ENCODE data around the gene GOLIM4.
"Not testable (repeated sequence)": the region's sequence is repeated elsewhere in the genome, so short reads cannot be mapped to it uniquely, and the experiment has no call there.

The GOLIM4 gene, protein sequence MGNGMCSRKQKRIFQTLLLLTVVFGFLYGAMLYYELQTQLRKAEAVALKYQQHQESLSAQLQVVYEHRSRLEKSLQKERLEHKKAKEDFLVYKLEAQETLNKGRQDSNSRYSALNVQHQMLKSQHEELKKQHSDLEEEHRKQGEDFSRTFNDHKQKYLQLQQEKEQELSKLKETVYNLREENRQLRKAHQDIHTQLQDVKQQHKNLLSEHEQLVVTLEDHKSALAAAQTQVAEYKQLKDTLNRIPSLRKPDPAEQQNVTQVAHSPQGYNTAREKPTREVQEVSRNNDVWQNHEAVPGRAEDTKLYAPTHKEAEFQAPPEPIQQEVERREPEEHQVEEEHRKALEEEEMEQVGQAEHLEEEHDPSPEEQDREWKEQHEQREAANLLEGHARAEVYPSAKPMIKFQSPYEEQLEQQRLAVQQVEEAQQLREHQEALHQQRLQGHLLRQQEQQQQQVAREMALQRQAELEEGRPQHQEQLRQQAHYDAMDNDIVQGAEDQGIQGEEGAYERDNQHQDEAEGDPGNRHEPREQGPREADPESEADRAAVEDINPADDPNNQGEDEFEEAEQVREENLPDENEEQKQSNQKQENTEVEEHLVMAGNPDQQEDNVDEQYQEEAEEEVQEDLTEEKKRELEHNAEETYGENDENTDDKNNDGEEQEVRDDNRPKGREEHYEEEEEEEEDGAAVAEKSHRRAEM

DNA sequence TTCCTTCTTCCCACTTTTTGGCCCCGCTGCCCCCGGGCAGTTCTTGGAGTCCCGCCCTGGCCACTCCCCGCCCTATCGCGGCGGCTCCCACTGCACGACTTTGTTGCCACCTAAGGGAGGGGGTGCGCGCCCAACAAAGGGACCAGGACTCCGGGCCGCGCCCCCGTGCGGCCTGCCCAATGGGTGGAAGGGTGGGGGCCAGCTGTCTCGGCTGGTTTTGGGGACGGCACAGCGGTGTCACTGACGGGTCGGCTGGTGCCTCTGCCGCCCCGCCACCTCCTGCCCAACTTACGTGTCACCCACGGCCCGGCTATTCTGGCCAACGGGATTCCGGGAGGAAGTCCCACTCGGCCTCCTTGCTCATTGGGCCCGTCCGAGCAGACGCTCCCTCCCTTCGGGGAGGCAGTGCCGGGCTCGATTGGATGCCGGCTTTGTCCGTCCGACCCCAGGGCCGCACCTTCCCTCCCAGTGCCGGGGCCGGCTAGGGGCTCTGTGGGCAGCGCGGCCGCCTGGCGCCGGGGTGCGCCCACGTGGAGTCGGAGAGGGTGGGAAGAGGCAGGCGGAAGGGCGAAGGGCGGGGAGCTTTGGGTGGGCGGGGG, at the start of gene GOLIM4:
TSS of gene GOLIM4 (minus strand) at position 314 of the 599 bp plus-strand sequence. CDS start 639 bp downstream, outside the sequence.
- peak; percentile 90 for DNase-seq (ENCODE audit: low read depth)

DNA sequence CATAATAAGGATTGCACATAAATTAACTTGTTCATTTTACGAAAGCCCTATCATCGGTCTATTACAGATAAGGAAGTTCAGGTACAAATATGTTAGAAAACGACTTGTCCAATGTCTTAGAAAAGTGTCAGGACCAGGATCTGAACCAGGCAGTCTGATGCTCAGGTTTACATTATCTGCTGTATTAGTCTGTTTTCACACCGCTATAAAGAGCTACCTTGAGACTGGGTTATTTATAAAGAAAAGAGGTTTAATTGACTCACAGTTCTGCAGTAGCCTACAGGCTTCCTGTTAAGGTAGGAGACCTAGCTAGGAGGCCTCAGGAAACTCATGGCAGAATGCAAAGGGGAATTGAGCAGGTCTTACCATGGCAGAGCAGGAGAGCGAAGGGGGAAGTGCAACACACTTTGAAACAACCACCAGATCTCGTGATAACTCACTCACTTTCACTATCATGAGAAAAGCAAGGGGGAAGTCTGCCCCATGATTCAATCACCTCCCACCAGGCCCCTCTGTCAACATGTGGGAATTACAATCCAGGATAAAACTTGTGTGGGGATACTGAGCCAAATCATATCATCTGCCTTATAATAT, 45.8 kb upstream of the GOLIM4 start:
- DNase-seq (ENCODE audit: low read depth), result no peak

DNA sequence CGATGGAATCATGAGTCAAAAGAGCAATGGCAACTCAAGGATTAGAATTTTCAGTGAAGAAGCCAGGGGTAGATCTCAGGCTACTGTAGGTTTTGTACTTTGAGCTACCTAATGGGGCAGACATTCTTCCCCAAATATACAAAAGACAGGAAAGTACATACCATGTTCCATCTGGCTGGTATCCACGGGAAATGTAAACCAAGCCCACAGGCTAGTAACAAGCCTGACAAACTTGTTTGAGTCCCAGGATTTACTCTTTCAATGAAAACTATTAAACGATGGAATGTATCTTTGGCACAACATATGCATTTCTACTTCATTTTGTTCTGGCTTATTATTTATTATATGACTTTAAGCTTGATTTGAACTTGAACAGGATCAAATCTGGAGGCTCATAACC, 44.2 kb upstream of the GOLIM4 start:
- DNase-seq (ENCODE audit: low read depth), result no peak

DNA sequence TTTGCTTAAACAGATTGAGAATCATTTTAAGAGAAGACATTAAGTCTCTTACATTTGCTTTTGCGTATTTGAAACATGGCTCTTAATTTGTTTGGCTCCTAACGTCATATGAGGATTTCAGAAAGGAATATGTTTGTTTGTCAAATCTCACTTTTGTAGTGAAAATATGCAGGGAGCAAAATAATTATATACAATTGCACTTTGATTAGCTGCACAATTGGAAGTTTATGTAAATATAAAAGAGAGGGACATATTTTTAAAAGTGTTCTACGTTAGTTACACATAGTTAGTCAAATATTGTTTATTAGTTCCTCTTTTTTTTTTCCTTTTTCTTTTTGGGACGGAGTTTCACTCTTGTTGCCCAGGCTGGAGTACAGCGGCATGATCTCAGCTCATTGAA, 42.7 kb upstream of the GOLIM4 start:
- DNase-seq (ENCODE audit: low read depth), result no peak

DNA sequence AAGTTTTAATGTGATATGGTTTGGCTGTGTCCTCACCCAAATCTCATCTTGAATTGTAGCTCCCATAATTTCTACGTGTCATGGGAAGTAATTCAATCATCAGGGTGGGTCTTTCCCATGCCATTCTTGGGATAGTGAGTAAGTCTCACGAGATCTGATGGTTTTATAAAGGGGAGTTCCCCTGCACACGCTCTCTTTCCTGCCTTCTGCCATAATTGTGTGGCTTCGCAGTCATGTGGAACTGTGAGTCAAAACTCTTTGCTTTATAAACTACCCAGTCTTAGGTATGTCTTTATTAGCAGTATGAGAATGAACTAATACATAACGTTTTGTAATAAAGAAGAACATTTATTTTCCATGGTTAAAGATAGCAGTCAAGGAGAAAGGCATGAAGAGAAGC, 39.2 kb upstream of the GOLIM4 start:
- DNase-seq (ENCODE audit: low read depth), result no peak

DNA sequence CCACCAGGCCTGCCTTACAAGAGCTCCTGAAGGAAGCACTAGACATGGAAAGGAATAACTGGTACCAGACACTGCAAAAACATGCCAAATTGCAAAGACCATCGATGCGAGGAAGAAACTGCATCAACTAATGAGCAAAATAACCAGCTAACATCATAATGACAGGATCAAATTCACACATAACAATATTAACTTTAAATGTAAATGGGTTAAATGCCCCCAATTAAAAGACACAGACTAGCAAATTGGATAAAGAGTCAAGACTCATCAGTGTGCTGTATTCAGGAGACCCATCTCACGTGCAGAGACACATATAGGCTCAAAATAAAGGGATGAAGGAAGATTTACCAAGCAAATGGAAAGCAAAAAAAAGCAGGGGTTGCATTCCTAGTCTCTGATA, 34.5 kb upstream of the GOLIM4 start:
- DNase-seq (ENCODE audit: low read depth), result not testable (repeated sequence)

DNA sequence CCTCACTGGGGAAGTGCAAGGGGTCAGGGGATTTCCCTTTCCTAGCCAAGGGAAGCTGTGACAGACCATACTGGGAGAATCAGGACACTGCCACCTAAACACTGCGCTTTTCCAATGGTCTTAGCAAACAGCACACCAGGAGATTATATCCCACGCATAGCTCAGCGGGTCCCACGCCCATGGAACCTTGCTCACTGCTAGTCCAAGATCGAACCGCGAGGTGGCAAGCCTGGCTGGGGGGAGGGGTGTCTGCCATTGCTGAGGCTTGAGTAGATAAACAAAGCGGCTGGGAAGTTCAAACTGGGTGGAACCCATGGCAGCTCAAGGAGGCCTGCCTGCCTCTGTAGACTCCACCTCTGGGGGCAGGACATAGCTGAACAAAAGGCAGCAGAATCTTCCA, 32.7 kb upstream of the GOLIM4 start:
- DNase-seq (ENCODE audit: low read depth), result not testable (repeated sequence)

DNA sequence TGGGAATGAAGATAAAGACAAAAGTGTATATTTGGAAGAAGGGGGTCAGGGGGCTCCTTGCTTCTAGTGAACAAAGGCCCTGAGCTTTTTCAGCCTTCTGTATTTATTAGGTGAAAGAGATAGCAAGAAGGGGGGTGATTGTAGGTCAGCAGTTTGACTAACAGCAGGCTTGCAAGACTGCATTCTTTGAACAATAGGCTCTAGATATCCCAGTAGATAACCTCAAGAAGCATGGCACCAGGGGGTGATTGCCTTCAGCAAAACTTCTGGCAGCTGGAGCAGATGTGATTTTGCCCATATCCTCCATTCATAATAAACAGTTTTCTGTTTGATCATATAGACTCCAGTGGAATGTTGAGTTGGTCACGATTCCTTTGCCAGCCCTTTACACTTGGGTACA, 31.7 kb upstream of the GOLIM4 start:
- DNase-seq (ENCODE audit: low read depth), result no peak

DNA sequence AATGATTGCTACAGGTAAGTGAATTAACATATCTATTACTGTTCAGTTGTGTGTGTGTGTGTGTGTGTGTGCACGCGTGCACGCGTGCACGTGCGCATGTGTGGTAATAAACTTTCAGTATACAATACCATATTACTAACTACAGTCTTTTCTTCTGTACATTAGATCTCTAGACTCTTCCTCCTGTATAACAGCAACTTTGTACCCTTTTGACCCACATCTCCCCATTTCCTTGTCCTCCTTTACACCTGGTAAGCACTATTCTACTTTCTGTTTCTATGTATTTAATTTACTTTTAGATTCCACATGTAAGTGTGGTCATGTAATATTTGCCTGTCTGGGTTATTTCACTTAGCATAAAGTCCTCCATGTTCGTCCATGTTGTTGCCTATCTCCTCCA, 29.1 kb upstream of the GOLIM4 start:
- DNase-seq (ENCODE audit: low read depth), result no peak

DNA sequence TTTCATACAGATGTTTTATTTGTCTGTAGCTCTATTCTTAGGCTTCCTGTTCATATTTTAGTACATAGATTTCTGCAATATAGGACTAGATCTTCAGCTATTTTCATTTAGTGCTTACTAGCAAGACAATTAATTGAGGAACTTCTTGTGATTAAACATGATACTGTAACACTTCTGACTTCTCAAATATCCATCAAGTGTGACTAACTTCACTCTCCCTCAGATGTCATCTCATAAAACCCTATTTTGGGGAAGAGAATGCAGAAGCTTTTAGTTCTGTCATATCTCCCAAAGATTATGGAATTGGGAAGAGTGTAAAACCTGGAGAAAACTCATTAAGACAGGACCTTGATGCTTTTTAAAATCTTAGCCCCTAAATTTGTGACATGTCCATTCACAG, 28.6 kb upstream of the GOLIM4 start:
- no peak for DNase-seq (ENCODE audit: low read depth)

DNA sequence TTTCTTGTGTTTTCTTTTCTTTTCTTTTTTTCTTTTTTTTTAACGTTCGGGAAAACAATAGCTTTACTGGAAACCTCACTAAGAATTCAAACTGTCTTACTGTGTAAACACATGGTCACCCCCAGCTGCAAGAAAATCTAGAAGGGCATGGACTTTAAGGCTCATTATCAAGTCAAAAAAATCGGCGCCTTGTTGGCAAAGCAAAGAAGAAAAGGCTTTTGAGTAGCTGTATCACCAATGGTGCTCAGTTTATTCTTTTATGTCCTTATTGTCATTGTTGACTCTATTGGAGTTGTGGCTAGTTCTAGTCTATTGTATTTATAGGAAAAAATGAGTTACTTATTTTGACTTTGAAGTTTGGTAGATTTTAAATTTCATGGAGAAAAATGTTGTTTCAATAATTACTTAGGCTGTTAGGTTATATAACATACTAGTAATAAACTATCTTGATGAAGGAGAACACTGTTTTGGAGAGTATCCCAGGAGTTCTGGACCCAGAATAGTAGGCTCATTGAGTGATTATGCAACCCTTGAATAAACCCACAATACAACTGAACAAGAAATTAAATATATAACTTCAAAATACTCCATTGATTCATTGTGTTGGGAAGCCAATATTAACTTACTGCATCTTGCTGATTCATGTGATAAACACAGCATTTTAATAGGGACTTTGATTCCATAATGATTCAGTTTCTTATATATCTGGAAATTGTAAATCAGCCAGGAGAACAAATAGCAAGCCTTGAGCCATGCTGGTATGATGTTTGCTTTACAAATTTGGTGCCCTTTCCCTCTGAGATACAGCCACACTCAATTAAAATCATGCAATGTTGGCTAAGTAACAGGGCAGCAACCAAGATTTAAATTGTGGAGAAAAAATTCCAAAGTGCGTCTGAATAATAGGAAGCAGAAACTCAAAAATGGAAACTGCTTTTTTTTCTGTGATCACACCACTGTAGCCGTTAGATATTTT, 27.8 kb upstream of the GOLIM4 start:
- DNase-seq (ENCODE audit: low read depth), result no peak

DNA sequence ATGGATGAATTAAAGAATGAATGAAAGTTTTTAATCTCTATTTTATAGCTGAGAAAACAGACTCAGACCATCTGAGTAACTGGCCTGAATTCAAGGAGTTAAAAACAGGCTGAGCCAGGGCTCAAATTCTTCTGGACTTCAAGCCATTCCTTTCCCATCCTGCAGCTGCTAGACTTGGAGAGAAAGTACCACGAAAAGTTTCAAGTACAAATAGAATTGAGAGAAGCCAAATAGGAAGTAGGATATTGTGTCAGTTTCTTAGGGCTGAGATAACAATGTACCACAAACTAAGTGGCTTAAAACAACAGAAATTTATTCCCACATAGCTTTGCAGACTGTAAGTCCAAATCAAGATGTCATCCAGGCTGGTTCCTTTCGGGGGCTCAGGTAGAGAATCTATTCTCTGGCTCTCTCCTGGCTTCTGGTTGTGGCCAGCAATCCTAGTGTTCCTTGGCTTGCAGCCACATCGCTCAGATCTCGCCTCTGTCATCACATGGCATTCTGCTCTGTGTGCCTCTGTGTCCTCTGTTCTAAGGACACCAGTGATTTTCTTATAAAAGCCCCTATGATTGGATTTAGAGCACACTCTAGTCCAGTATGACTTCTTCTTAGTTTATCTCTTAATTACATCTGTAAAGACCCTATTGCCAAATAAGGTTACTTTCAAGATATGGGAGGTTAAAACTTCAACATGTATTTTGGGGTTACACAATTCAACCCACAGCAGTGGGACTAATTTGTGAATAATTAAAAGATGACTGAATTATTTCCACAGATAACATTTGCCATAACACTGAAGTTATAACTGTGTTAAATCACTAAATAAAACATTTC, 25.7 kb upstream of the GOLIM4 start:
- no peak for DNase-seq (ENCODE audit: low read depth)

DNA sequence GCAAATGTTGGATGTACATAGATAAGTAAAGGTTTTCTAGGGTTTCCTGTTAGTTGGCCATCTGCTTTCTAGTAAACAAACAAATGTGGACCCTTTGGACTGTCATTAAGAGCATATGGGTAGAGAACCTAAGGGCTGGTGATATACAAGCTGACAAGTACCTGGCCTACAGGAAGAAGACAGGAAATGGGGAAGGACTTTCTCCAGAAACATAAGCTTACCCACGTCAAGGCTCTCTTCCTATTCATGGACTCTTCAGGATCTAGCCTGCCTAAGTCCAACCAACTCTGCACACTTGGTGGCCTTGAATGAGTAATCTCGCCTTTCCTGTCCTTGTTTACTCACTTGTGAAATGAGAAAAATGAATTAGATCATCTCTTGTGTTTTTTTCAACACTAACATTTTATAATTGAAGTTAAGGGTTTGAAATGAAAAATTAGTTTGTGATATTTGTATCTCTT, 22.2 kb upstream of the GOLIM4 start:
- DNase-seq (ENCODE audit: low read depth), result peak; percentile 9

DNA sequence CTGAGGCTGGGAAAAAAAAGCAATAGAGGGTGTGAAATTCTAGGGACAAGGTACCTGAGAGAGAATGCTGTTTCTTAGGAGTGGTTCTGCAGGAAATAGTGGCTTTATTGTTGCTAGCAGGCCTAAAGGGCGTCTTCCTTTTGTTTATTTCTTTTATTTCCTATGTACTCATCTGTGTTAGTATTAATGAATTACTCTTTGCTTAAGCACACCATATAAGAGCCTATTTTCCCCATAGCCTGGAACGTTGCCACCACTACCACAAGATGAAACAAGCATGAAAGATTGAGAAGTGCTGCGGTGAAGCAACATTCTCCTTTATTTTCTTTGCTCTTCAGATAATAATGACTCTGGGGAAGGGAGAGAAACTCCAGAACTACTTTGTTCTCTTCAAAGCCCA, 21.3 kb upstream of the GOLIM4 start:
- no peak for DNase-seq (ENCODE audit: low read depth)

DNA sequence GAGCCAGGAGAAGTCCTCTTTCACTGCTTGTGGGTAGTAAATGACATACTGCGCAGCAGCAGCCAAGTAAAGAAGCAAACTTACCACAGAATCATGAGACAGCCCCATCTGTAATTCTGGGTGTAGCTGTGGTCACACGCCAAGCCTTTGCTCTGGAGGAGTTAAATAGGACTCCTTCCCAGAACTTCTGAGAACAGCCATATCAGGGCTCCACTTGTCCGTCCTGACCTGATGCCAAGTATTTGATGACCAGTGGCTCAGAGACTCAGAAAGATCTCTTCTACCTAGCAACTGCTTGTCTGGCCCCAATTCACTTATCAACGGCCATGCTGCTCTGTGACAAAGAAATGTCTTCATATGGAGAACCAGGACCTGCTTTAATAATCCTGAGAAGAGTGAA, 20.6 kb upstream of the GOLIM4 start:
- DNase-seq (ENCODE audit: low read depth), result no peak

DNA sequence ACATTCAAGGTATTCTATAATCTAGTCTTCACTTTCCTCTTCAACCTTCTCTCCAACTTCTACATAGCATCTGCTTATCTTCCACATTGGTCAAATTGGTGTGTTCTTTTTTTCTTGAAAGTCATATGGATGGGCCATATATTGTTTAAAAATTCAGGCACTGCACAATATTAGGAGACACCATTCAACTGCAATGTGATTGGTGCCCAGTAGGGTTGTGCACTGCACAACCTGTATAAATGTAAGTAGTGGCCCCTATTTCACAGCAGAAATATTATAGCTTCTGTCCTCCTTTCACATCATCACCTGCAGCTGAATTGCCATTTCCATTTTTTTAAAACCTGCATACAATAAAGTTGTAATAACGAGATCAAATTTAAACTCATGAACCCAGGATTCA, 18.1 kb upstream of the GOLIM4 start:
- DNase-seq (ENCODE audit: low read depth), result no peak

DNA sequence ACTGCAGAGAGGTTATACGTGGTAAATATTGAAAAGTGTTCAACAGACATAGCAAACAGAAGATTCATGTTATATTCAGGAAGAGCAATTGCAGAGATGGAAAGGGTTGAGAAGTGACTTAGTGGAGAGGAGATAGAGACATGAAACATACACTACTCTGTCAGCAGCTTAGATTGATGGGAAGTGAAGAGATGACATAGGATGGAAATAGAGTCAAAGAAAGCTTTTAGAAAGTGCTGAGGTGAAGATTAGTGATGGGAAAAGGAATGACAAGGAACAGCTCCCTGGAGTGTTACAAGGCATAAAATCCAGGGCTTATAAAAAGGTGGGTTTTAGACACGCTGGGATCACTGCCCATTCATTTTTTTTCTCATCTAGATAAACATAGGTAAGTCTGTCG, 17.2 kb upstream of the GOLIM4 start:
- no peak for DNase-seq (ENCODE audit: low read depth)

DNA sequence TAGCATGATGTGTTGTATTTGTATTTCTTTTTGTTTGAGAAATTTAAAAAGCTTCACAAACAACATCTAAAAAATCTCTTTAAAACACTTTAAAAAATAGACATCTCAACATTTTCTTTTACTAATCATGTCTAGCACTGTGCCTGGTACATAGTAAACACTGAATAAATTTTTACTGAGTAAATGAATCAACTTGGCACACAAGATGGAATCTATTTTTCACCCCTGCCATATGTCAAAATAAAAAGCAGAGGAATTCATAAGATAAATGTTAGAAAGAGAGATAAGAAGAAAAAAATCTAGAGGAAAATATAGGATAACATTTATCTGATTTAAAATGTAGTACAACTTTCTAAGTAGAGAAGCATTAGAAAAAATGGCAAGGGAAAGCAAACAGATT, 8.6 kb upstream of the GOLIM4 start:
- no peak for DNase-seq (ENCODE audit: low read depth)

DNA sequence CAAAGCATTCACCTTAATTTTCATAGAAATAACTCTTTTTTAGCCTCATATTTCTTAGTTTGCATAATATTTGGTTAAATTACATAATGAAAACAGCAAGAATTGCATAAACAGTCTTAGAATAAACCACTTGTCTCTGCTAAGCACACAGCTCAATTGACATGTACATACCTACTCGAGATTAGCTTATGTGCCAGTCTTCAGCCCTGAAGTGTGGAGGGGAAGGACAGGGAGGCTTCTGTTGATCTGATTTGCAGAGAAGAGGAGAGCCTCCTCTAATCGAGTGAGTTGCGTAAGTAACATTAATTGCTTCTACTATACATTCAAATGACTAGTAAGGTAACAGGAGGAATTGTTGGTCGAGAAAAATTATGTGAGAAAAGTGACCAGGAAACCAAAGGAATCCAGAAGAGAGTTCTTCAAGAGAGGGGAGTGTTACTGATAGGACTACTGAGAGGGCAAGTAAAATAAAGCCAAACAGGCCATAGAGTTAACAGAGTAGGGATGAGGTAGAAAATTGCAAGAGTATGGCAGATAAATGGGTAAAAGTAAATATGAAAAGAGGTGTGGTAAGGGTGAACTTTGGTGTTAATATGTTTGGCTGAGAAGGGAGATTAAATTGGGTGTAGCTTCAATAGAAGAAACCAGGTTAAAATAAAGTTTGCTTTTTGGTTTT, 7.1 kb upstream of the GOLIM4 start:
- DNase-seq (ENCODE audit: low read depth), result no peak

Data from non-pigmented ciliary epithelial cell (primary cell).